Measurements from ENCODE around the gene GRIP1.

- no peak for TF ChIP-seq CTCF (IDR thresholded peaks at IDR 0.05; ENCODE audit: insufficient read depth, low read length, poor library complexity, severe bottlenecking)
- TF ChIP-seq EZH2phosphoT487 (conservative IDR thresholded peaks at IDR 0.05; ENCODE audit: low read length): no peak
Measured at GRCh38 chr12:66607147-66607546, 71.7 kb downstream of the GRIP1 start.

Data from SU-DHL-6 (cell line).